Esophagus (tissue), 2 donors: ENCODE data around the gene VWA3B. TPM values are rescaled to one million over a fixed set of nuclear protein-coding genes. Genes with fewer than 3 reads are reported as not detected.
"Not testable (repeated sequence)": the region's sequence is repeated elsewhere in the genome, so short reads cannot be mapped to it uniquely, and the experiment has no call there.

Source experiments
- H3K27ac ChIP-seq, 2 donors: one replicate each; pipeline ENCODE4 v1.5.1; 2013; ENCODE audit warnings: low read depth in 2 of 2, mild to moderate bottlenecking in 2 of 2, inconsistent platforms in 1 of 2, low read length in 1 of 2, moderate library complexity in 1 of 2
- H3K27me3 ChIP-seq, 2 donors: one replicate each; pipeline ENCODE4 v1.6.1; 2013; ENCODE audit warnings: low read length in 2 of 2, control low read depth in 1 of 2, mild to moderate bottlenecking in 1 of 2; ENCODE audit not compliant: insufficient read depth in 2 of 2, control insufficient read depth in 1 of 2
- H3K36me3 ChIP-seq, 2 donors: one replicate each; pipeline ENCODE4 v1.6.1; 2013; ENCODE audit warnings: low read length in 1 of 2; ENCODE audit not compliant: control insufficient read depth in 2 of 2, insufficient read depth in 2 of 2
- H3K4me1 ChIP-seq, 2 donors: one replicate each; pipeline ENCODE4 v1.6.1; 2013; ENCODE audit warnings: low read length in 1 of 2; ENCODE audit not compliant: control insufficient read depth in 2 of 2, insufficient read depth in 2 of 2
- H3K4me3 ChIP-seq, 2 donors: one replicate each; pipeline ENCODE4 v1.5.1; 2013; ENCODE audit warnings: low read length in 2 of 2, mild to moderate bottlenecking in 2 of 2, low read depth in 1 of 2, moderate library complexity in 1 of 2
- H3K9me3 ChIP-seq, 2 donors: one replicate each; pipeline ENCODE4 v1.6.1; 2013; ENCODE audit warnings: mild to moderate bottlenecking in 2 of 2, low read depth in 1 of 2, low read length in 1 of 2, moderate library complexity in 1 of 2; ENCODE audit not compliant: control insufficient read depth in 2 of 2, insufficient read depth in 1 of 2
- WGBS, 2 donors: extraction: QIAGEN DNeasy Blood & Tissue Kit; methylation state at CpG; one replicate each; pipeline ENCODE4 v1.1.7; 2013; 5-methylcytosine and 5-hydroxymethylcytosine counted together
- polyA plus RNA-seq, 2 donors: library from polyadenylated mRNA; stranded (reverse); fragments of 200-250 nt; gene quantifications; one replicate each; pipeline ENCODE4 v1.2.3, GENCODE V29; 2013
- donor health status: healthy with polysubstance abuse.
- donor health status: Bipolar disorder and iron deficiency.

Gene VWA3B
- under 1 TPM; 0.01 to 0.02 TPM for polyA plus RNA-seq

GRCh38 chr2:98086491-98087446 lies at the start of gene VWA3B:
TSS of gene VWA3B (plus strand) at chr2:98087167. CDS start at chr2:98093093, 5,926 bp downstream.
- WGBS, 2 donors, result 2% methylated on average over 72 to 74 of the region's 74 CpGs
- H3K9me3 ChIP-seq, result no peaks in the 10 kb centered on the region
- peak within 1 kb of the TSS; percentile 48 to 64 for H3K27ac ChIP-seq
- peaks cover 3 to 11% of the 10 kb centered on the region in 2 donors for H3K4me1 ChIP-seq
- no peaks in the 10 kb centered on the region for H3K36me3 ChIP-seq
- H3K27me3 ChIP-seq, result no peaks in the 10 kb centered on the region
- peak within 1 kb of the TSS; percentile 56 to 61 for H3K4me3 ChIP-seq

GRCh38 chr2:98037206-98037605 lies 49.8 kb upstream of the VWA3B start:
- Histone ChIP-seq H3K4me3 (no peak overlapping the region), H3K9me3 (no peaks in the 10 kb centered on the region), H3K27ac (no peak overlapping the region), H3K36me3 (no peaks in the 10 kb centered on the region), H3K4me1 (peaks cover 4% of the 10 kb centered on the region in 2 donors), H3K27me3 (no peaks in the 10 kb centered on the region)
- WGBS, 2 donors, result 67 to 70% methylated on average over 2 of the region's 2 CpGs

GRCh38 chr2:98037666-98038336 lies 49.2 kb upstream of the VWA3B start:
- Histone ChIP-seq H3K9me3 (no peaks in the 10 kb centered on the region), H3K4me3 (no peak overlapping the region), H3K36me3 (no peaks in the 10 kb centered on the region), H3K27ac (no peak overlapping the region), H3K4me1 (peaks cover 4% of the 10 kb centered on the region in 2 donors), H3K27me3 (no peaks in the 10 kb centered on the region)
- WGBS, 2 donors, result 74 to 81% methylated on average over 2 of the region's 2 CpGs

GRCh38 chr2:98039085-98039756 lies 47.7 kb upstream of the VWA3B start:
- H3K9me3 ChIP-seq, result no peaks in the 10 kb centered on the region
- no peaks in the 10 kb centered on the region for H3K36me3 ChIP-seq
- no peaks in the 10 kb centered on the region for H3K27me3 ChIP-seq
- H3K4me3 ChIP-seq, result no peak overlapping the region
- 74 to 78% methylated on average over 12 of the region's 12 CpGs for WGBS, 2 donors
- H3K4me1 ChIP-seq, result peaks cover 4% of the 10 kb centered on the region in 2 donors
- H3K27ac ChIP-seq, result no peak overlapping the region

- no peak overlapping the region for H3K27ac ChIP-seq
- H3K36me3 ChIP-seq, result no peaks in the 10 kb centered on the region
- no peak overlapping the region for H3K4me3 ChIP-seq
- peaks cover 4% of the 10 kb centered on the region in 2 donors for H3K4me1 ChIP-seq
- WGBS, 2 donors, result 72 to 81% methylated on average over 8 of the region's 8 CpGs
- no peaks in the 10 kb centered on the region for H3K27me3 ChIP-seq
- H3K9me3 ChIP-seq, result peaks cover 0 to 3% of the 10 kb centered on the region in 2 donors
Measured at GRCh38 chr2:98040331-98040939, 46.5 kb upstream of the VWA3B start.

GRCh38 chr2:98043101-98043500 lies 43.9 kb upstream of the VWA3B start:
- 84 to 86% methylated on average over 1 of the region's 1 CpG for WGBS, 2 donors
- no peaks in the 10 kb centered on the region for H3K27me3 ChIP-seq

GRCh38 chr2:98044730-98045129 lies 42.2 kb upstream of the VWA3B start:
- not testable (repeated sequence) for H3K36me3 ChIP-seq, H3K27me3 ChIP-seq, H3K4me3 ChIP-seq, H3K9me3 ChIP-seq, H3K27ac ChIP-seq, H3K4me1 ChIP-seq
- 95 to 98% methylated on average over 2 of the region's 2 CpGs for WGBS, 2 donors

More at GRCh38 chr2:98043101-98043500, 43.9 kb upstream of the VWA3B start:
- Histone ChIP-seq H3K27ac (no peak overlapping the region), H3K4me1 (peaks cover 4% of the 10 kb centered on the region in 2 donors), H3K9me3 (peaks cover 0 to 3% of the 10 kb centered on the region in 2 donors), H3K36me3 (no peaks in the 10 kb centered on the region), H3K4me3 (no peak overlapping the region)

- Histone ChIP-seq H3K9me3 (peaks cover 0 to under 1% of the 10 kb centered on the region in 2 donors), H3K36me3 (no peaks in the 10 kb centered on the region), H3K4me3 (no peak overlapping the region), H3K27me3 (no peaks in the 10 kb centered on the region), H3K27ac (no peak overlapping the region), H3K4me1 (no peaks in the 10 kb centered on the region)
- WGBS, 2 donors, result 74 to 84% methylated on average over 2 of the region's 2 CpGs
Measured at GRCh38 chr2:98050070-98050469, 36.9 kb upstream of the VWA3B start.
